A549 (cell line): ENCODE results near the gene BCL11B.

Source experiments
- HOXB13 ChIP-seq: fragments of 250-450 bp; sonication (Bioruptor Pico); IDR thresholded peaks from 2 replicates; pipeline ENCODE4 v1.5.0; 2020; ENCODE audit warnings: low read depth, mild to moderate bottlenecking, moderate library complexity
- TF ChIP-seq, protein P1 (sequence below): fragments of >200 bp; sonication (Bioruptor Twin); formaldehyde crosslinking; IDR thresholded peaks from 3 replicates; pipeline ENCODE4 v1.5.1; 2016

DNA sequence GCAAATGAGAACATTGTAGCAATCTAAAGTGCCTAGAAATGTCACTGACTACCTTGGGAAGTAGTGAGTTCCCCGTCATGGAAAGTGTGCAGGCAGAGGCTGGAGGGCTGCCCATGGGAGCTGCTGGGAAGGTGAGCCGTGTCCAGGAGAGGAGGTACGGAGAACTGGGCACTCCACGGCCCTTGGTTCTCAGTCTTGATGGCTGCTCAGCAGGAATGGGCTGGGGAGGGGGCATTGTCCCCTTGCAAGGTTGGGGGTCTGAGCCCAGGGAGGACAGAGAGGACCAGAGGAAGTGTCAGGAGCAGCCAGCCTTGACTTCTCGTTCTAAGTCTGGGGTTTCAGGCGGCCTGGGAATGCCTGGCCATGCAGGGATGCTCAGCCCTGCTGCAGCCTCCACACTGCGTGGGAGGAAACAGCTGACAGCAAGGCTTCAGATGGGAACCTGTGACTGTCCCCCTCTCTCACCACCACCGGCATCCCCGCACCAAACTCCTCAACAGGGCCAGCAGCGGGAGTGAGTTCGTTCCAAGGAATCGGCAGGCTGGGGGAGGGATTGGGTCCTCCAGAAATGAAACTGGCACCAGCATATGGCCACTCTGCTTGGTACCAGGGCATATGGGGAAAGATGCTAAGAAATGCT, 140.2 kb downstream of the BCL11B start:
- TF ChIP-seq HOXB13, result no peak
- TF ChIP-seq, protein P1, sequence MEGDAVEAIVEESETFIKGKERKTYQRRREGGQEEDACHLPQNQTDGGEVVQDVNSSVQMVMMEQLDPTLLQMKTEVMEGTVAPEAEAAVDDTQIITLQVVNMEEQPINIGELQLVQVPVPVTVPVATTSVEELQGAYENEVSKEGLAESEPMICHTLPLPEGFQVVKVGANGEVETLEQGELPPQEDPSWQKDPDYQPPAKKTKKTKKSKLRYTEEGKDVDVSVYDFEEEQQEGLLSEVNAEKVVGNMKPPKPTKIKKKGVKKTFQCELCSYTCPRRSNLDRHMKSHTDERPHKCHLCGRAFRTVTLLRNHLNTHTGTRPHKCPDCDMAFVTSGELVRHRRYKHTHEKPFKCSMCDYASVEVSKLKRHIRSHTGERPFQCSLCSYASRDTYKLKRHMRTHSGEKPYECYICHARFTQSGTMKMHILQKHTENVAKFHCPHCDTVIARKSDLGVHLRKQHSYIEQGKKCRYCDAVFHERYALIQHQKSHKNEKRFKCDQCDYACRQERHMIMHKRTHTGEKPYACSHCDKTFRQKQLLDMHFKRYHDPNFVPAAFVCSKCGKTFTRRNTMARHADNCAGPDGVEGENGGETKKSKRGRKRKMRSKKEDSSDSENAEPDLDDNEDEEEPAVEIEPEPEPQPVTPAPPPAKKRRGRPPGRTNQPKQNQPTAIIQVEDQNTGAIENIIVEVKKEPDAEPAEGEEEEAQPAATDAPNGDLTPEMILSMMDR, result no peak
